KMS-11 (cell line): ENCODE data around the gene XBP1.

ENCODE experiments used
- H2AFZ ChIP-seq: fragments of 200-600 bp; sonication (generic); 2 replicates; pipeline ENCODE4 v1.6.1; 2016; ENCODE audit warnings: antibody characterized with exemption, mixed run types, low read depth
- H3K27ac ChIP-seq: fragments of 200-600 bp; sonication (generic); 2 replicates; pipeline ENCODE4 v1.6.1; 2016; ENCODE audit warnings: mild to moderate bottlenecking, mixed run types
- H3K27me3 ChIP-seq: fragments of 200-600 bp; sonication (generic); 2 replicates; pipeline ENCODE4 v1.6.1; 2017; ENCODE audit warnings: mild to moderate bottlenecking, low read depth, mixed run types, moderate library complexity; ENCODE audit not compliant: insufficient read depth
- H3K36me3 ChIP-seq: fragments of 200-600 bp; sonication (generic); 2 replicates; pipeline ENCODE4 v1.6.1; 2017; ENCODE audit warnings: mild to moderate bottlenecking, mixed run types; ENCODE audit not compliant: insufficient read depth
- H3K4me1 ChIP-seq: fragments of 200-600 bp; sonication (generic); 2 replicates; pipeline ENCODE4 v1.6.1; 2016; ENCODE audit warnings: mild to moderate bottlenecking, low read depth, mixed run types; ENCODE audit not compliant: poor library complexity, severe bottlenecking
- H3K4me2 ChIP-seq: fragments of 200-600 bp; sonication (generic); 2 replicates; pipeline ENCODE4 v1.7.0; 2016; ENCODE audit warnings: mild to moderate bottlenecking, mixed run types
- H3K4me3 ChIP-seq: fragments of 200-600 bp; sonication (generic); IDR thresholded peaks from 2 replicates; pipeline ENCODE4 v1.6.1; 2017; ENCODE audit warnings: low read depth, low read length, mixed read lengths; ENCODE audit not compliant: insufficient read depth
- H3K79me2 ChIP-seq: fragments of 200-600 bp; sonication (generic); 2 replicates; pipeline ENCODE4 v1.6.1; 2016; ENCODE audit warnings: low read depth, mixed run types; ENCODE audit not compliant: insufficient read depth
- H3K9ac ChIP-seq: fragments of 200-600 bp; sonication (generic); 2 replicates; pipeline ENCODE4 v1.6.1; 2016; ENCODE audit warnings: mild to moderate bottlenecking, mixed run types
- H4K20me1 ChIP-seq: fragments of 200-600 bp; sonication (generic); 2 replicates; pipeline ENCODE4 v1.6.1; 2016; ENCODE audit warnings: mild to moderate bottlenecking, mixed run types; ENCODE audit not compliant: insufficient read depth
- TF ChIP-seq, protein P1 (sequence below): fragments of 200-600 bp; sonication (generic); conservative IDR thresholded peaks from 2 replicates; pipeline ENCODE4 v1.6.1; 2017; ENCODE audit warnings: low read depth, mild to moderate bottlenecking, antibody characterized with exemption, low read length, moderate library complexity, mixed read lengths

The XBP1 gene

GRCh38 chr22:28815729-28816128 is 15.4 kb upstream of the XBP1 start:
- Histone ChIP-seq H3K36me3 (no peaks in the 10 kb centered on the region), H3K27ac (no peak overlapping the region; the same call in 1 of the 2 replicates), H4K20me1 (no peaks in the 10 kb centered on the region), H3K4me3 (no peak overlapping the region), H3K4me1 (peaks cover 100% of the 10 kb centered on the region), H3K27me3 (no peaks in the 10 kb centered on the region), H3K4me2 (no peak overlapping the region), H2AFZ (no peak overlapping the region), H3K9ac (no peak overlapping the region), H3K79me2 (0 out of 2 replicates have a peak, but pooled peaks cover 2% of the 10 kb centered on the region)
- TF ChIP-seq, protein P1, sequence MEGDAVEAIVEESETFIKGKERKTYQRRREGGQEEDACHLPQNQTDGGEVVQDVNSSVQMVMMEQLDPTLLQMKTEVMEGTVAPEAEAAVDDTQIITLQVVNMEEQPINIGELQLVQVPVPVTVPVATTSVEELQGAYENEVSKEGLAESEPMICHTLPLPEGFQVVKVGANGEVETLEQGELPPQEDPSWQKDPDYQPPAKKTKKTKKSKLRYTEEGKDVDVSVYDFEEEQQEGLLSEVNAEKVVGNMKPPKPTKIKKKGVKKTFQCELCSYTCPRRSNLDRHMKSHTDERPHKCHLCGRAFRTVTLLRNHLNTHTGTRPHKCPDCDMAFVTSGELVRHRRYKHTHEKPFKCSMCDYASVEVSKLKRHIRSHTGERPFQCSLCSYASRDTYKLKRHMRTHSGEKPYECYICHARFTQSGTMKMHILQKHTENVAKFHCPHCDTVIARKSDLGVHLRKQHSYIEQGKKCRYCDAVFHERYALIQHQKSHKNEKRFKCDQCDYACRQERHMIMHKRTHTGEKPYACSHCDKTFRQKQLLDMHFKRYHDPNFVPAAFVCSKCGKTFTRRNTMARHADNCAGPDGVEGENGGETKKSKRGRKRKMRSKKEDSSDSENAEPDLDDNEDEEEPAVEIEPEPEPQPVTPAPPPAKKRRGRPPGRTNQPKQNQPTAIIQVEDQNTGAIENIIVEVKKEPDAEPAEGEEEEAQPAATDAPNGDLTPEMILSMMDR = no peak

DNA sequence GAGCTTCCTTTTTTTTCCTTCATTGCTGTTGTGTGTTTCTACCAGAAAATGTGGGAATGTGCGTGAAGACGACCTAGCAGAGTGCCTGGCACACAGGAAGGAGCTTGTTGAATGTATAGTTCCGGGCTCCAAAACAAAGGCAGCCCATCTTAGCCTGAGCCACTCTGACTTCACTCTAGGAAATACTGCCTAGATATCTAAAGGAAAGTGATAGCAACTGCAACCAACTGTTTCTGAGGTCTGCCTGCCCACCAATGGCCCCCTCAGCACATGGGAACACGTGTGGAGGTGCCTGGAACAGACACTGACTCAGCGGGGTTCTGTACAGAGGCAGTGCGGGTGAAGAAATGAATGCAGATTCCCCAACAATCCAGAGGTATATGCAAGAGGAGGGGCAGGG is 14.7 kb upstream of the XBP1 start:
- H3K4me2 ChIP-seq = peak overlapping the region; percentile 6; the same call in 1 of the 2 replicates
- H3K79me2 ChIP-seq = 0 out of 2 replicates have a peak, but pooled peaks cover 4% of the 10 kb centered on the region

DNA sequence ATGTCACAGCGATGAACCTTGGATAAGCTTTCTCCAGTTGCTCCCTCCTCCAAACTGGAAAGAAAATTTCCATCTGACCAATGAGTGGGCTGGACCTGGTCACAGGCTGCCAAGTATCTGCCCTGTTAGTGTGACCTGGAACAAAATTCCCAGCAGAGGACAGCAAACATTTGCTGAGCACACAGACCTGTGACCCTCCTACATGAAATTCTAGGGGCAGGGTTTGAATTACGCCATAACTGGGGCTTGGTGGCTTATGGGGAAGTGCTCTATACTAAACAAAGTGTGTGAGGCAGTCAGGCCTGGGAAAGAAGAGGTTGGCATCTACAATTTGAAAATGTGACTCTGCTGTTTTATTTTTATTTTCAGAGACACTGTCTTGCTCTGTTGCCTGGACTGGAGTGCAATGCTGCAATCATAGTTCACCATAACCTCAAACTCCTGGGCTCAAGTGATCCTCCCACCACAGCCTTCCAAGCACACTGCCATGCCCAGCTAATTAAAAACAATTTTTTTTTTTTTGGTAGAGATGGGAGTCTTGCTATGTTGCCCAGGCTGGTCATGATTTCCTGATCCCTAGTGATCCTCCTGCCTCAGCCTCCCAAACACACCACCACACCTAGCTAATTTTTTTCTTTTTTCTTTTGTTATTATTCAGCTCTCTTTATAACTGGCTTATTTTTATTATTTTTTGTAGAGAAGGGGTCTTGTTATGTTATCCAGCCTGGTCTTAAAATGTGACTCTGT is 13.6 kb upstream of the XBP1 start:
- H3K36me3 ChIP-seq = no peaks in the 10 kb centered on the region
- TF ChIP-seq, protein P1 = no peak
- H3K9ac ChIP-seq = no peak overlapping the region
- 0 out of 2 replicates have a peak, but pooled peaks cover 4% of the 10 kb centered on the region for H3K79me2 ChIP-seq
- no peak overlapping the region; the same call in 1 of the 2 replicates for H3K27ac ChIP-seq
- H3K4me2 ChIP-seq = peak overlapping the region; percentile 47; the same call in 1 of the 2 replicates
- H3K4me3 ChIP-seq = no peak overlapping the region
- no peak overlapping the region for H2AFZ ChIP-seq
- H3K27me3 ChIP-seq = no peaks in the 10 kb centered on the region
- H3K4me1 ChIP-seq = peaks cover 100% of the 10 kb centered on the region
- no peaks in the 10 kb centered on the region for H4K20me1 ChIP-seq

More for the DNA sequence above, 14.7 kb upstream of the XBP1 start:
- Histone ChIP-seq H3K4me1 (peaks cover 100% of the 10 kb centered on the region), H3K27ac (peak overlapping the region; percentile 19; the same call in 1 of the 2 replicates), H2AFZ (no peak overlapping the region), H3K27me3 (no peaks in the 10 kb centered on the region), H3K4me3 (no peak overlapping the region), H4K20me1 (no peaks in the 10 kb centered on the region), H3K9ac (no peak overlapping the region), H3K36me3 (no peaks in the 10 kb centered on the region)
- TF ChIP-seq, protein P1 = no peak

- peak overlapping the region; percentile 47 for H3K4me2 ChIP-seq
Measured at GRCh38 chr22:28812516-28812915, 12.1 kb upstream of the XBP1 start.

More at GRCh38 chr22:28812516-28812915, 12.1 kb upstream of the XBP1 start:
- H3K4me3 ChIP-seq = no peak overlapping the region
- H4K20me1 ChIP-seq = no peaks in the 10 kb centered on the region
- peak overlapping the region; percentile 11; the same call in 1 of the 2 replicates for H3K9ac ChIP-seq
- peak overlapping the region; percentile 62; the same call in 1 of the 2 replicates for H3K27ac ChIP-seq
- H3K27me3 ChIP-seq = no peaks in the 10 kb centered on the region
- H3K4me1 ChIP-seq = peaks cover 92% of the 10 kb centered on the region
- 0 out of 2 replicates have a peak, but pooled peaks cover 4% of the 10 kb centered on the region for H3K79me2 ChIP-seq
- TF ChIP-seq, protein P1 = no peak
- no peaks in the 10 kb centered on the region for H3K36me3 ChIP-seq
- no peak overlapping the region for H2AFZ ChIP-seq
